DMS 273 treated with DMSO at 0.1 percent for 48 hours (cell line): Measurements from ENCODE around the gene TNFRSF12A.
A peak's percentile ranks its signal among the peaks of the same experiment; 100 is the strongest.

Experiments
- DNase-seq: peaks from one replicate; lab custom pipeline; 2025; lab: John Stamatoyannopoulos, UW

Gene TNFRSF12A

GRCh38 chr16:2986623-2987188, 33.5 kb upstream of the TNFRSF12A start:
- no peak for DNase-seq

GRCh38 chr16:2987286-2987685, 32.9 kb upstream of the TNFRSF12A start:
- no peak for DNase-seq

- peak; percentile 60 for DNase-seq
Measured at GRCh38 chr16:2987833-2988232, 32.3 kb upstream of the TNFRSF12A start.

- DNase-seq = no peak
Measured at GRCh38 chr16:2988590-2989099, 31.5 kb upstream of the TNFRSF12A start.

- no peak for DNase-seq
Measured at GRCh38 chr16:2990891-2991290, 29.3 kb upstream of the TNFRSF12A start.

- DNase-seq = no peak
Measured at GRCh38 chr16:2991566-2992261, 28.5 kb upstream of the TNFRSF12A start.

- DNase-seq = no peak
Measured at GRCh38 chr16:2992383-2993081, 27.6 kb upstream of the TNFRSF12A start.

- DNase-seq = no peak
Measured at GRCh38 chr16:2996298-2996697, 23.9 kb upstream of the TNFRSF12A start.

- no peak for DNase-seq
Measured at GRCh38 chr16:2999929-3000328, 20.2 kb upstream of the TNFRSF12A start.

GRCh38 chr16:3000540-3000939, 19.6 kb upstream of the TNFRSF12A start:
- no peak for DNase-seq

- no peak for DNase-seq
Measured at GRCh38 chr16:3001316-3001715, 18.9 kb upstream of the TNFRSF12A start.

- DNase-seq = peak; percentile 97
Measured at GRCh38 chr16:3003582-3004270, 16.4 kb upstream of the TNFRSF12A start.

GRCh38 chr16:3004319-3004718, 15.8 kb upstream of the TNFRSF12A start:
- DNase-seq = no peak

- DNase-seq = no peak
Measured at GRCh38 chr16:3004781-3005284, 15.3 kb upstream of the TNFRSF12A start.

GRCh38 chr16:3007059-3007956, 12.9 kb upstream of the TNFRSF12A start:
- DNase-seq = no peak

GRCh38 chr16:3007957-3008689, 12.0 kb upstream of the TNFRSF12A start:
- no peak for DNase-seq

- no peak for DNase-seq
Measured at GRCh38 chr16:3008690-3009037, 11.5 kb upstream of the TNFRSF12A start.

- no peak for DNase-seq
Measured at GRCh38 chr16:3009568-3010390, 10.4 kb upstream of the TNFRSF12A start.

- no peak for DNase-seq
Measured at GRCh38 chr16:3010510-3010909, 9.7 kb upstream of the TNFRSF12A start.

GRCh38 chr16:3012246-3012645, 7.9 kb upstream of the TNFRSF12A start:
- no peak for DNase-seq
